ENCODE measurements around the gene XYLT1. TPM values are rescaled to one million over a fixed set of nuclear protein-coding genes. Genes with fewer than 3 reads are reported as not detected.

Gene XYLT1
- total and polyA plus RNA-seq, 2 of the 13 experiments (the other 11 are each of a cell fraction or from before 2014, with no cell fraction given), result not detected

DNA sequence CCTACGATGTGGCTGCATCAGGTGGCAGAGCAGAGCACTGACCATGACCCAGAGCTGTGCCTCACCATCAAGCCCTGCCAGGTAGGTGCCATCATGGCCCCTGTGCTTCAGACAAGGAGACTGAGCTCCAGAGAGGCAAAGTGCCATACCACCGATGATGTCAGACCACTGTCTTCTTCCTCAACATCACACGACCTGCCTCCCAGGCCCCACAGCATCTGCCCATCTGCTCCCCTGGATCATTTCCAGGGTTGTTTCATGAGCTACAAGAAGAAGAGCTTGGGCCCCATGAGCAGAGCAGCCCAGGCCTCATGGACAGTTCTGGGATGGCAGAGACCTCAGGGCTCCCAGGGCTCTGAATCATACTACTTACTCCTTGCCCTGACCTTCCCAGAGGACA, 9.9 kb downstream of the XYLT1 start (continued):
- TF ChIP-seq SATB2 (CRISPR knock-in tag; IDR thresholded peaks at IDR 0.05) (no peak), MAF1 (CRISPR knock-in tag; IDR thresholded peaks at IDR 0.05; ENCODE audit: borderline replicate concordance) (no peak), ZNF841 (CRISPR knock-in tag; IDR thresholded peaks at IDR 0.05; ENCODE audit: borderline replicate concordance) (no peak), FIP1L1 (IDR thresholded peaks at IDR 0.05; ENCODE audit: borderline replicate concordance, insufficient read depth, low read depth, low read length) (no peak), CEBPG (CRISPR knock-in tag; IDR thresholded peaks at IDR 0.05) (no peak), PHF21A (CRISPR knock-in tag; IDR thresholded peaks at IDR 0.05) (no peak), ZNF703 (CRISPR knock-in tag; IDR thresholded peaks at IDR 0.05; ENCODE audit: borderline replicate concordance) (no peak), NFIC (IDR thresholded peaks at IDR 0.05; ENCODE audit: low read length) (no peak), ZNF777 (CRISPR knock-in tag; IDR thresholded peaks at IDR 0.05) (no peak)
- TF ChIP-seq, protein P1, sequence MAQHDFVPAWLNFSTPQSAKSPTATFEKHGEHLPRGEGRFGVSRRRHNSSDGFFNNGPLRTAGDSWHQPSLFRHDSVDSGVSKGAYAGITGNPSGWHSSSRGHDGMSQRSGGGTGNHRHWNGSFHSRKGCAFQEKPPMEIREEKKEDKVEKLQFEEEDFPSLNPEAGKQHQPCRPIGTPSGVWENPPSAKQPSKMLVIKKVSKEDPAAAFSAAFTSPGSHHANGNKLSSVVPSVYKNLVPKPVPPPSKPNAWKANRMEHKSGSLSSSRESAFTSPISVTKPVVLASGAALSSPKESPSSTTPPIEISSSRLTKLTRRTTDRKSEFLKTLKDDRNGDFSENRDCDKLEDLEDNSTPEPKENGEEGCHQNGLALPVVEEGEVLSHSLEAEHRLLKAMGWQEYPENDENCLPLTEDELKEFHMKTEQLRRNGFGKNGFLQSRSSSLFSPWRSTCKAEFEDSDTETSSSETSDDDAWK (CRISPR knock-in tag; IDR thresholded peaks at IDR 0.05), result no peak
- TF ChIP-seq, protein P2, sequence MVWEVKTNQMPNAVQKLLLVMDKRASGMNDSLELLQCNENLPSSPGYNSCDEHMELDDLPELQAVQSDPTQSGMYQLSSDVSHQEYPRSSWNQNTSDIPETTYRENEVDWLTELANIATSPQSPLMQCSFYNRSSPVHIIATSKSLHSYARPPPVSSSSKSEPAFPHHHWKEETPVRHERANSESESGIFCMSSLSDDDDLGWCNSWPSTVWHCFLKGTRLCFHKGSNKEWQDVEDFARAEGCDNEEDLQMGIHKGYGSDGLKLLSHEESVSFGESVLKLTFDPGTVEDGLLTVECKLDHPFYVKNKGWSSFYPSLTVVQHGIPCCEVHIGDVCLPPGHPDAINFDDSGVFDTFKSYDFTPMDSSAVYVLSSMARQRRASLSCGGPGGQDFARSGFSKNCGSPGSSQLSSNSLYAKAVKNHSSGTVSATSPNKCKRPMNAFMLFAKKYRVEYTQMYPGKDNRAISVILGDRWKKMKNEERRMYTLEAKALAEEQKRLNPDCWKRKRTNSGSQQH (CRISPR knock-in tag; IDR thresholded peaks at IDR 0.05; ENCODE audit: low read depth), result no peak

DNA sequence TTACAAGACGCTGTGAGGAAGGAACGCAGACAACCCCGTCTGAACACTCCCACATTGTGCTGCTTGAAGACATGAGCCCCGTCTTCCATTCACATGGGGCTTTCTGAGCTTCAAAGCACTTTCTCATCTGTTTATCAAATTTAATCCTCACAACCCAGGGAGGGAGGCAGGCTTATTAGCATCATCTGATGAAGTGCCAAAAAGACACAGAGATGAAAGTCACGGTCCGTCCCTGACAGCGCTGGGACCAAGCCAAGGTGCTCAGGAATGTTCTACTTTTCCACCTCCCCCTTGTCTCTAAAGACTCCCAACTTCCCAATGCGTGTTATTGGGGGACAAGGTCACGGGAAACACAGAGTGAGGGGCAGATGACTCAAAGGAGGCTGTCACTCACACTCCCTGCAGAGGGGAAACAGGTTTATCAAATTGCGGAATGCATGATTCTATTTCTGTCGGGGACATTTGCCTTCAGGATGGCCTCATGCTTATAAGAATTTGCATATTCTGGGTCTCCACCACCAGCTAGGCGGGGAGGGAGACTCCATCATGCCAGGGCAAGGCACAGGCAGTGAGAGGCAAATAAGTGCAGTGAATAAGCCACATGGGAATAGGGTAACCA, 10.7 kb downstream of the XYLT1 start:
- H2AFZ ChIP-seq (ENCODE audit: low read length), result no peak overlapping the region
- peaks cover 0 to 46% of the 10 kb centered on the region in 2 experiments; a peak in 3 of 5 replicates for H3K27me3 ChIP-seq (ENCODE audit: control insufficient read depth in 1 of 2, insufficient read depth in 2 of 2, low read length in 2 of 2)
- no peak for TF ChIP-seq ZSCAN12 (CRISPR knock-in tag; IDR thresholded peaks at IDR 0.05)
- TF ChIP-seq MED8 (CRISPR knock-in tag; IDR thresholded peaks at IDR 0.05; ENCODE audit: insufficient replicate concordance), result no peak
- TF ChIP-seq TCF7L2 (IDR thresholded peaks at IDR 0.05; ENCODE audit: low read depth, low read length), result no peak
- TF ChIP-seq, protein P3, sequence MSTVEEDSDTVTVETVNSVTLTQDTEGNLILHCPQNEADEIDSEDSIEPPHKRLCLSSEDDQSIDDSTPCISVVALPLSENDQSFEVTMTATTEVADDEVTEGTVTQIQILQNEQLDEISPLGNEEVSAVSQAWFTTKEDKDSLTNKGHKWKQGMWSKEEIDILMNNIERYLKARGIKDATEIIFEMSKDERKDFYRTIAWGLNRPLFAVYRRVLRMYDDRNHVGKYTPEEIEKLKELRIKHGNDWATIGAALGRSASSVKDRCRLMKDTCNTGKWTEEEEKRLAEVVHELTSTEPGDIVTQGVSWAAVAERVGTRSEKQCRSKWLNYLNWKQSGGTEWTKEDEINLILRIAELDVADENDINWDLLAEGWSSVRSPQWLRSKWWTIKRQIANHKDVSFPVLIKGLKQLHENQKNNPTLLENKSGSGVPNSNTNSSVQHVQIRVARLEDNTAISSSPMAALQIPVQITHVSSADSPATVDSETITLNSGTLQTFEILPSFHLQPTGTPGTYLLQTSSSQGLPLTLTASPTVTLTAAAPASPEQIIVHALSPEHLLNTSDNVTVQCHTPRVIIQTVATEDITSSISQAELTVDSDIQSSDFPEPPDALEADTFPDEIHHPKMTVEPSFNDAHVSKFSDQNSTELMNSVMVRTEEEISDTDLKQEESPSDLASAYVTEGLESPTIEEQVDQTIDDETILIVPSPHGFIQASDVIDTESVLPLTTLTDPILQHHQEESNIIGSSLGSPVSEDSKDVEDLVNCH (CRISPR knock-in tag; IDR thresholded peaks at IDR 0.05), result no peak
- FAIRE-seq (no peak), DNase-seq (ENCODE audit: low spot score) (no peak), ATAC-seq (no peak)
- ChIA-PET CTCF (ENCODE audit: low intra/inter-chr PET ratio, low total read pairs) (no interaction called here), POLR2A (no interaction called here)
- no TSS peak for BruUV-seq (replicated peaks)
- no peak overlapping the region for H3K27ac ChIP-seq (ENCODE audit: extremely low read length, insufficient read depth, low read length)
- no peak overlapping the region for H3K9ac ChIP-seq (ENCODE audit: insufficient read depth, low read depth, low read length)
- intact Hi-C loops (cut with micrococcal nuclease; ENCODE audit: unreplicated experiment) (no loop called here), in situ Hi-C loops (cut with HindIII; ENCODE audit: extremely low pct_ligation_motif_present, low pct_unique_long_range_greater_than_20kb) (loop anchor here (10.0 to 25.0 kb wide), 2 partner anchors 185 to 598 kb away; no protein-coding TSS in a partner anchor)
- no peaks in the 10 kb centered on the region for H3K4me1 ChIP-seq (ENCODE audit: insufficient read depth, low read length)
- 30% methylated on average over 12 of the region's 12 CpGs for WGBS (ENCODE audit: low lambda C conversion rate)
- H3K9me3 ChIP-seq (ENCODE audit: low read length), result no peaks in the 10 kb centered on the region
- no peaks in the 10 kb centered on the region for H3K79me2 ChIP-seq (ENCODE audit: insufficient read depth, low read length)
- H3K4me3 ChIP-seq (replicated peaks in 1 of 3; ENCODE audit: insufficient read depth in 1 of 3, low read depth in 2 of 3, low read length in 3 of 3), result no peak overlapping the region
- no peaks in the 10 kb centered on the region; the same call in 1 of the 2 replicates for H4K20me1 ChIP-seq (ENCODE audit: insufficient read depth, low read length)
- H3K36me3 ChIP-seq (replicated peaks in 1 of 2; ENCODE audit: control insufficient read depth in 1 of 2, insufficient read depth in 2 of 2, low read length in 2 of 2), result no peaks in the 10 kb centered on the region
- H3K4me2 ChIP-seq (ENCODE audit: low read depth, low read length), result no peak overlapping the region

Measured in HepG2 (cell line).